SIG-M5 treated with dmso at 0.1 percent for 504 hours (cell line): ENCODE data around the gene KCNJ9.

Experiments used
- DNase-seq: peaks from one replicate; lab custom pipeline; 2025; ENCODE audit not compliant: unreplicated experiment; lab: John Stamatoyannopoulos, UW

Gene KCNJ9

DNA sequence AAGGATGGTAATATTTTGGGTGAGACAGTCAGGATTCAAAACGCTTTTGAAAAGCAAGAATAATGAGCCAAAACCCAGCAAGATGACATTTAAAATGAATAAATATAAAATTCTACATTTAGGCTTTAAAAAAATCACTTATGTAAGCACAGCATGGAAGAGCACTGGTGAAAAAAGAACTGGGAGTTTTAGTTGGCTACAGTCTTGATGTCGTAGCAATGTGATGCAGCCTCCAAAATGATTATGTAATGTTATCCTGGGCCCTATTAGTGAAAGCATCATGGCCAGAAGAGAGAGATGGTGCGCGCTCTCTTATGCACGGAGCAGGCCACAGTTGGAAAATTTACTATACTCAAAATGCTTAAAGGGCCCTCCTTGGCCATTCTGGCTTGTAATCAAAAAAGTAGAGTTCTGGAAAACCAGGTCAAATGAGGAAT, 5.1 kb downstream of the KCNJ9 start:
- DNase-seq, result no peak

DNA sequence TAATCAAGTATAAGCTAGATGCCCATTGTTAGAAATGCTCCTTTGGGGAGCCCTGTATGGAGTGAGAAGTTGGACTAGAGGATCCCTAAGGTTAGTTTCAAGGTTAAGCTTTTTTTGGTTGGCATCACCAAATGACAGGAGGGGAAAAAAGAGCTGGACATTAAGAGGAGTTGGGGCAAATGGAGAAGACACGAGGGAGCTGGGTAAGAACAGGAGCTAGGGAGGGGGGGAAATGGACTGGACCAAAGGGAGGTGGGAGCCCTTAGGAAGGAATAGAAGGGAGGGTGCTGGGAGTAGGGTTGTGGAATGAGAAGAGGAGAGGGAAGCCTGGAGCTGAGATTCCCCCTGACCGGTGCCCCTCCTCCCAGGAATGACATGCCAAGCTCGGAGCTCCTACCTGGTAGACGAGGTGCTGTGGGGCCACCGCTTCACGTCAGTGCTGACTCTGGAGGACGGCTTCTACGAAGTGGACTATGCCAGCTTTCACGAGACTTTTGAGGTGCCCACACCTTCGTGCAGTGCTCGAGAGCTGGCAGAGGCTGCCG, 5.9 kb downstream of the KCNJ9 start:
- DNase-seq, result no peak

DNA sequence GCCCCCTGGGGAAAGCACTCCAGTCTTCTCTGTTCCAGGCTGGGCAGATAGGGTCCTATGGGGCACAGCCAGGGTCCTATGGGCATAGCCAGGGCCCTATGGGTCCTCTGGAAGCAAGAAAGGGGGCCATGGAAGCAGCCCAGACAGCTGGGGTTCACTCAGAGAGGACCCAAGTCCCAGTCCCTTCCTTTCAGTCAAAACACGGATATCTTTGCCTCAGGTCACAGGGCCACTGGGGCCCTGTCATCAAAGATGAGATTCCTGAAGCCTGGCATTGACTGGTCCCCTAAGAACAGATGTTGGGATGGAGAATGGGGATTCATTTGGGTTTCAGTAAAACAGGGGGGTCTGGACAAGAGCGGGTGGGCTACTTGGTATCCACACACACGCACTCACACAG, 8.5 kb downstream of the KCNJ9 start:
- DNase-seq, result no peak

DNA sequence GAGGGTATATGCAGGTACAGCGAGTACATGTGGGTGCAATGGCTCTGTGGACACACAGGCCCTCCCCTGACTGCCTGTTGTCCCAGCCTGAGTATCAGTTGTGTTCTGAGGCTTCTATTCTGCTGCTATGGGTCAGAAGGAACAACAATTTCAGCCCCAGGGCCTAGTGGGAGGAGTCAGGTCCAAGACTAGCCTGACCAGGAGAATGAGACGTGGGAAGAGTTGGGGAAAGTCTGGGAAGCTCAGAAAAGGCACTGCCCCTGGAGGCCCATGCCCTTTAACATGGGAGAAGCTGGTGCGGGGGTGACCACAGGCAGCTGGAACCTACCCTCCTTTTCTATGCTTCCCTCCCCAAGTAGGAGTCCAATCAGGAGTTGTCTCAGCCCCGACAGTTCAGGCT, 9.4 kb downstream of the KCNJ9 start:
- DNase-seq, result no peak

DNA sequence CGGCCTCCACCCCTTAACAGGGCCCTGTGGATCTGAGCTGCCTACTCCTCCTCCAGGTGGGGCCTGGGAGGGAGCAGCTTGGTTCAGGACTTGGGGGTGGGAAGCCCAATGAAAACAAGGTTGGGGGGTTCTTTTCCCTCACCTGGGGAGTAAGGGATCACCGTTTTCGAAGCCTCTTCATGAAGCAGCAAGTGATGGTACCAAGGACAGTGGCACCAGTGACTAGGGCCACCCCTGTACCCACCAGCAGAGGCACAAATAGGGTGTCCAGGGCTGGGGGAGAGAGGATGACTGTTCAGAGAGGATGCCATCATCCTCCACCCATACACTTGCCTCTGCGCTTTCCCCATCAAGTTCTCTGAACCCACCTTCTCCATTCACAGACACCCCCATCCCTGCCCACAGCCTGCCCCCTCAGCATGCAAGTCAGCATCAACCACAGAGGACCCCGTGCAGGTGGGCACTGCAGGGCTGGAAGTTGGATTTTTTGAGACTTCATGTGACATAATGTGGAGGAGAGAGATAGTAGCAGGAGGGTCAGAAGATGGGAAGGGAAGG, 10.4 kb downstream of the KCNJ9 start:
- no peak for DNase-seq

DNA sequence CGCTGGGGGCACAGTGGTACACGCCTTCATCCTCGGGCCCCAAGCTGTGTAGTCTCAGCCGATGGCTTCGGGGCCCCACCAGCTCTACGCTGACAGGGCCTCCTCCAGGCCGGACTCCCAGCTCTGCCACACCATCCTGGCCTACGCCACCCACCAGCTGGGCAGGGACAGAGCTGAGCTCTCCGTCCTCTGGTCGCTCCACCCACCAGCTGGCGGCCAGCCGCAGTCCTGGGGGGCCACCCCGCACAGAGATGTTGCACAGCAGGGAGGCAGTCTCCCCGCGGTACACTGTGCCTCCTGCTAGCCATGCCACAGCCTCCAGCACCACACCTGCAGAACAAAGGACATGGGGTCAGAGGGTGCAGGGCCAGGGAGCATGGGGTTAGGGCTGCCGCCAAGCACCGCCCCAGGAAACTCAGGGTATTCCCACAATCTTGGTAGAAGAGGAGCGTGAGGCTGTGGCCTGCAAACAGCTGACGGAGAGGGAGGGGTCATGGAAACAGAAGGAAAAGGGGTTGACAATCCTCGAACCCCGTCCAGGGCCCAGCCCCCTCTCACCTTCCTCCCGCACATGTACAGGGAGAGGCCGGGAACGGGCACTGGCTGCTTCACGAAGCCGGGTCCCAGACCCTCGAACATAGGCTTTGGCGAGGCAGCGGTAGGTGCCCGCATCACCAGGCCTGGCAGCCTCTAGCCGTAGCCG, 11.2 kb downstream of the KCNJ9 start:
- DNase-seq, result no peak

DNA sequence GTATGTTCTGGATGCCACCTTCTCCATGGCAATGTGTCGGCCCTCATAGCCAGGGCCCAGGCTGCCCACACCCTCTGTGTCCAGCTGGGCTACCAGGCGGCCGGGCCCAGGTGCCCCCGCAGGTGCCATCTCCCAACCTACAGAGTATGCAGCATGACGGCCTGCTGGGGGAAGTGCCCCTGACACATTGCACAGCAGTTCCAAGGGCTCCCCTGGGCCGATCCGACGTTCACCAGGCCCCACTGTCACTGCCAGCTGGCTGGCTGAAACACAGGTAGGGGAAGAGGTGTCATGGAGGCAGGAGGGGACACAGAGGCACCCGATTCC, 11.7 kb downstream of the KCNJ9 start:
- no peak for DNase-seq

DNA sequence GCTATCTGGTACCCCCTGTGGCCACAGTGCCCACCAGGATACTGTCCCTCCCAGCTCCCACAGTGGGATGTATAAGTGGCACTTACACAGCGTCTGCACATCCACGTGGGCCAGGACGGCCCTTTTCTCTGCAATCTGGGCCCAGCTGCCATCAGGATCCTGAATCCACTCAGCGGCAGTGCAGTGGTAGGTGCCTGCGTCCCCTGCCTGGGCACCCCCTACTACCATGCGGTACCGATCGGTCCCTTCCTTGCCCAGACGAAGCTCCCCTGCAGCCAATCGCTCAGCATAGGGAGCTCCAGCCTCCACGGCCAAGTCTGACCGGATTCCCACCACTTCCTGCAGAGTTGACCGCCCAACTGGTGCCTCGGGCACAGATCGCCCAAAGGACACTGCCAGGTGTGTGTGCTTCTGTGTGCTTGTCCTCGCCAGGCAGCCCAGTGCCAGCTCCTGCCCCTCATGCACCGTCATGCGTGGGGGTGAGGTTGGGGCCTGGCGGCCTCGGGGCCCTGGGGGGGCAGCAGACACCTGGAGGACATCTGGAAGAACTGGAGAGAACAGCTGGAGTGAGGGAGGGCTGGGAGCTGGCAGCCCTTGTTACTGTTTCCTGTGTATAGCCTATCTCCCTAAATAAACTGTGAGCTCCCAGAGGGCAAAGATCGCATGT, 12.4 kb downstream of the KCNJ9 start:
- DNase-seq, result no peak

DNA sequence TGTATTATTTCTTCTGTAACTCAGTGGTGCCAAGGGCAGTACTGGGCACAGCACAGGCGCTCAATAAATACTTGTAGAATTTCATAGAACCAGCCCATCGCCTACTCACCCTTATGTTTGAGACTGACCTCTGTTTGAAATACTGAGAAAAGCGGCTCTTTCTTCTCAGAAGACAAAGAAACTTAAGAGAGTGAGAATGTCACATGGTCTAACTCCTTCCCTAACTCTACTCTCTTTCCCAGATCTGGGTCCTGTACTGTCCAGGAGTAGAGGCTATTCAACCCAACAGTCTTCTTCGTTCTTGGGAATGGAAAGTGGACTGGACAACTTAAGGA, 12.9 kb downstream of the KCNJ9 start:
- no peak for DNase-seq

DNA sequence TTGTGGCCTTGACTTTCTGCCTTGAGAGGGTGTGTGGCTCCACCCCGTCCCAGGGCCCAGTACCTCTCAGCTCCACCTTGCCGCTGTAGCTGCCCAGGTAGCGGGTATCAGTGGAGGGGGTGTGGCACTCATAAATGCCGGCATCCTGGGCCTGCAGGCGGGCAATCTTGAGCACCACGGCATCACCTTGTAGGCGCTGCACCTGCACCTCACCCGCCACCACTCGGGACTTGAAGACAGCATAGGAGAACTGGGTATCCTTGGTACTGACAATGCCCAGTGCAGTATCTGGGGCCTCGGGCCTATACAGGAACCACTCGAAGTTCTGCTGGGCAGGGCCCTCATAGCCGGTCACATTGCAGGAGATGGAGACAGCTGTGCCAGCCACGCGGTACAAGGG, 13.5 kb downstream of the KCNJ9 start:
- no peak for DNase-seq

DNA sequence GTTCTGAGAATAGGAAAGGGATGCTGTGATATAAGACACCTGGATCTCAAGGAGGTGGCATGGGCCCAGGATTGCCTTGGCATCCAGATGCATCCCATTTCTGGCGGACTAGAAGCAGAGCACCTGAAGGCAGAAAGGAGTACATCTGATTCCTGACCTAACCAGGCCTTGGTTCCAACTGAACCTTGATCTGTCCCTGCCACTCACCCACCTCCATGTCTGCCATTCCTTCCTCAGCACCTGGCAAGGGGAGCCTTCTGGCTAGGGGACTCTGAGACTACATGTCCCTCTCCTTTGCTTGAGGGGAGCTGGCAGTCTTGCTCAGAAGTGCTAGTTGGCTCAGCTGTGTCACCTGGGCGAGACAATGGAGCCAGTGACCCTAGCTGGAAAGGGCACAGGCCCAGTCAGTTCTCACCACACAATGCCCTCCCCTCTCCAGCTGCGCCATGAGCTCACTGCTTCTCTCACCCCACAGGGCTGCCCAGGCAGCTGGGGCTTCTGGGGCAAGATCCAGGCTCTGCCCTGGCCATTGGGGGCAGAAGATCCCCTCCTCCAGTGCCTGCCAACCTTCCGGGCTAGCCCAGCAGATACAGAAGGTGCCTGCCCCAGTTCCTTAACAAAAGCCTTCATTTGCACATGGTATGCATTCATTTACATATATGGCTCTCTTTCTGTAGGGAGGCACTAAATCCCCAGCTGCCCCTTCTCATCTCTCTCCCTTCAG, 14.2 kb downstream of the KCNJ9 start:
- no peak for DNase-seq

DNA sequence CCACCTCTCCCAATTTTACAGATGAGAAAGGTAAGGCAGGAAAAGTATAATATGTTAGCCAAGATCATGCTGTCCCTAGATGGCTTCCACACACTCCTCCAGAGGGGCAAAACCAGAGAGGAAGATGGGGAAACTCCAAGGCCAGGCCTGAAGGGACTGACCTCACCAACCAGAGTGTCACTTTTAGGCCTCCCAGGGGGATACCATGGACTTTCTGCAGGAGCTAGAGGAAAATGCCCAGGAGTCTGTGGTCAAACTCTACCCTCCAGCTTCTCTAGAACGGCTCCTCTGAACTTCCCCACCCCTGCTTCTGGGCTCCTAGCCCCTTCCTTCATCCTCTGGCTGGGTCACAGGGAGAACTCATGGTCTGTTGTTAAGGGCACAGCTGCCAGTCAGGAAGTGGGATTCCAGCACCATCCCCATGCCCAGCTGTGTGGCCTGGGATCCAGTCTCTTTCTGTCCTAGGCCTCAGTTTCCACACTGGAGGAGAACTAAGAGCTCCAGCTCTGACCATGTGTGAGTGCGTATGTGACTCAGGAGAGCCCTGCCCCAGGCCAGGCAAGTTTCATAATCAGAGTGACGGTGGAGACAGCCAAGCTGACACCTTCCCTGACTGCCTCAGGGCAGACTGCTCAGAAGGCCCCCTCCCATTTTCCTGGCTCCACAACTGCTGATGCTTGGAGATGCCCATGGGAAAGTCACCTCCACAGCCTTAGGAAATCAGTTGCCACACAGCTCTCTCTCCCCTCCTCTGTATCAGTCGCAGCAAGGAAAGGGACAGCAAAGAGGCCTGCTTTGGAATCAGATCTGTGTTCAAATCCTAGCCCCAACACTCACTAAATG, 15.2 kb downstream of the KCNJ9 start:
- DNase-seq, result peak; percentile 25

DNA sequence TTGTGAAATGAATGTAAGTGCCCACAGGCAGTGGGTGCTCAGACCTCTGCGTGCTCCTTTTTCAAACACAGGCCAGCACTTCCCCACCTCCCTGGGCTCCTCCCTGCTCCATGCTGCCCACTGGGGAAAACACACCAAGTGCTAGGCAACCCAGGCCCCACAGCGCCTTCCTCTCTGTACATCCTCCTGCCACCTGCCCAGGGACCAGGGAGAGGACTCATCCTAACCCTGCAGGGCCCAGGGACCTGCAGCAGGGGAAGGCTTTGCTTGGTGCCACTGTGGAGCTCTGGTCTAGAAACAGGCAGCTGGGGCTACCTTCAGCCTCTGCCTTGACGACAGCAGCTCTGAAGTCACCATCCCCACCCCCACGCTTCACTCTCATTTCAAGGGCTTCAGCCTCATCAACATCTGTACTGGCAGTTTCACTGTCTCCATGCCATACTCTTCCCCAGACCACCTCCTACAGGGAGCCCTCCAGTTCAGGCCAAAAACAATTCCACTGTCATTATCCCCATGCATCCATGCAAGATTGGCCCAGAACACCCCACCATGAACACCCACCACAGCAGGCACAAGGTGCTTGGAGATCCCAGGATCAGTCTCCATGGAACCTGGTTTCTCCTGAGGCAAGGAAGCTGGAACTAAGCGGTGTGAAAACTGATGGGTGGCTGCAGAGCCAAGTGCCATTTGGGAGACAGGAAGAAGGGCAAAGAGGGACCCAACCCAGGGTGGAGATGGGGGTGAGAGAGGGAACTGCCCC, 16.0 kb downstream of the KCNJ9 start:
- DNase-seq, result no peak

DNA sequence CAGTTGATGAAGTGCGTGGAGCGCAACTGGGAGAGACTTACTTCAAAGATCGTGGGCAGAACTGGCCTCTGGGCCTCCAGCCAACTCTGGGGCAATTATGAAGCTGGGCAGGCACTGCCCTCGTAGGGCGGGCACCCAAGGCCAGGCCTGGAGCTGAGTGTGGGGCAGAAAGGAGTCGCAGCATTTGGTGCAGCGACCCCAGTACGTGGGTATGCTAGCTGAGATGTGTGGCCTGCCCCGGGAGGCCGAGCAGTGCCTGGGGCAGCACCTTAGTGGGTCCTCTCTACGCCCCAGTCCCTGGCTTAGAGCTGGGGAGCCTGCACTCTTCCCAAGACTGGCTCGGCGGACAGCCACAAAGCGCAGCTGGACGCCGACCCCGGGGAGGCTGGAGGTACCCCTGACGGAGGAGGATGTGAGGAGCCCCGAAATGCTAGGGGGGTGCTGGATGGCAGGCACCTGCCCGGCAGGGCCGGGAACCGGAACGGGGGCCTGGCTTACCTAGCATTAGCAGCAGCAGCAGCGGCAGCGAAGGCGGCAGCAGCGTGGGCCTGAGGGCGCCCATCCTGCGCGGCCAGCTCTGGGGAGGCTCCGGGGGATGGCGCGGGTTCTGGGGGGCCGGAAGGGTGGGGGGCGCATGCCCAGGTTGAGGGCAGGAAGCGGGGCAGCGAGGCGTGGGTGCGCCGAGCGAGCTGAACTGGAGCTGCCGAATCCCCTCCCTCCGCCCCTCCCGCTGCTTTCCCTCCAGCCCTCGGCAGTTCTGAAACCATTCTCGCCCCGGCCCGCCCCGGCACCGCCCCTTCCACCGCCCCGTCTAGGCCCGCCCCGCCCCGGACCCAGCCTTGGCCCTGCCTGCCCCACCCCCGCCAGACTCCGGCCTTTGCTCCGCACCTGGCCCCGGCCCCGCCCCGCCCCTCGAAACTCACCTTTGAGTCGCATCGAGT, 16.8 kb downstream of the KCNJ9 start, which contains the start of gene IGSF8:
Gene IGSF8 (minus strand): TSS at position 709 of the 941 bp plus-strand sequence. CDS start 147 bp downstream, at position 562.
- DNase-seq, result peak; percentile 87

DNA sequence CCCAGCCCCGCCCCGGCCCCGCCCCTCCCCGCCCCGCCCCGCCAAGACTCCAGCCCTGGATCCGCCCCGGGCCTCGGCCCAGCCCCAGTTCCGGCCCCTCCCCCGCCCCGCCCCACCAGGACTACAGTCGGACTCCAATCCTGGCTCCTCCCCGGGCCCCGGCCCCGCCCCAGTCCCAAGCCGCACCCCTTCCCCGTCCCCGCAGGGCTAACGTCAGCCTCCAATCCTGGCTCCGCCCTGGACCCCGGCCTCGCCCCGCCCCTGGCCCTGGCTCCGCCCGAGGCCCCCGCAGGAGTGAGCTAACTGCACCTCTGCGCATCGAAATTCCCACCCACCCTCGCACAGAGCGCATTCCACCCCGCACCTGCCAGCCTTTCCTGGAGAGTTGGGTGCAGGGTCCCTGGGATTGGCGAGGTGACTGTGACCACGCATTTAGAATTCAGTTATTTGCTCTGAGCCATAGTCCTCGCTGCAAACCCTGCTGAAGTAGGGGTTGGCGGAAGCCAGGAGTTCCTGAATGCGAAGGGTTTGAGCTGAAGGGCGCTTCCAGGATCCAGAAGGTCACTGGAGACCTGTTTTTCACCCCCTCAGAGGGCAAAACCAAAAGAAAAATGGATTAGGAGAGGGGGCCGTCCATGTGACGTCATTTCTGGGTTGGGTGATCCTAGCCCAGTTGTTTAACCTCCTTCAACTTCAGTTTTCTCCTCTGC, 17.7 kb downstream of the KCNJ9 start:
- peak; percentile 93 for DNase-seq

DNA sequence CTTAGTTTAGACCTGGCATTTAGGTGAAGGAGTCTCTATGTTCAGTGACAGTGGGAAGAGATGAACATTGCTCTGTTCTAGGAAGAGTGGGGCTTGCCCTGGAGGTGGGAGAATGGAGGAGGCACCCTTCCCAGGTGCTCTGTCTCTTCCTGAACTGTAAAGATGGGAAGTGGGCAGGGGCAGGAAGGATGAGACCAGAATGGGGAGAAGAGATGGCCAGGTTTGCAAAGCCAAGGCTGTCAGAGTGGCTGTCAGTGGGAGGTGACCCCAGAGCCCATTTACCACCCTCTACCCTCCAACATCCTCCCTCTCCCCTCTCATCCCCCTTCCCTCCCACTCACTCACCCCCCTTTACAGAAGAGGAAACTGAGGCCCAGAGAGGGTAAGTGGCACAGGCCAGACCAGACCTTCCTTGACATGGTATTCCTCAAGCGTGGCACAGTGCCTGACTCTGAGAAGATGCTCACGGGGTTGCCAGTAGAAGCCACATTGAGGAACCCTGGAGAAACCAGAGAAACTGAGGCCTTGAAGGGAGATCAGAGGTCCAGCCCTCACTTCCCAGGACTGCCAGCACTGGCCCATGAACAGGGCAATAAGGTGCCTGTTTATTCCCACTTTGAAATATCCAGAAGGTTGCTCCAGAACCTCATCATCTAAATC, 18.5 kb downstream of the KCNJ9 start:
- DNase-seq, result no peak

DNA sequence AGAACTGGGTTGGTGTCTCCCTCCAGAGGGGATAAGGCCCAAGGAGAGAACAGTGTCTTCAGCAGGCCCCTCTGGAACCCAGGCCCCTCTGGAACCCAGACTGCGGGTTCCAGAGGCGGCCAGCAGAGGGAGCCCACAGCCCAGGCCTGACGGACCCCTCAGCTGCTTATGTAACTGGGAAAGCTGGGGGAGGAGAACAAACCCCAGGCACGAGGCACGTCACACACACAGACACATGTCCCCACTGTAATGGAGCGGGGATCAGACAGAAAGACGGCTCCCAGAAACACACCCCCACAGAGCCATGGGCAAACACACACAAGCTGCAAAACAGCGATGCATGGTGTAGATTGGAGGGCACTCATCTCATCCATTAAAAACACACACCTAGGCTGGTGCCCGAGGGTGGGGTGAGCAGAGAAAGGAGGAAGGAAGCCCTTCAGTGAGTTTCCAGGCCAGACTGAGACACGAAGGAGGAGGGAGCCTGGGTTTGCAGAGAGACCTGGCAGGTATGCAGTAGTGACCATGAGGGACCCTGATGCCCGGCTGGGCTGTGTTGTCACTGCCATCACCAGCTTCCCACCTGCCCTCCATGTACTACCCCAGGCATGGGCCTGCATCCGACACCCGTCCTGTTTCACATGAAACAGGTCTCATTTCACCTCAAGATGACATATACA, 19.8 kb downstream of the KCNJ9 start:
- DNase-seq, result peak; percentile 95
